Measurements from ENCODE around the gene TMEM204.

GRCh38 chr16:1488619-1489018 lies 44.8 kb upstream of the TMEM204 start, which contains the start of gene PTX4:
- TF ChIP-seq ATF2 (IDR thresholded peaks at IDR 0.05; ENCODE audit: low read length): no peak
- no peak for TF ChIP-seq FOS (IDR thresholded peaks at IDR 0.05; ENCODE audit: borderline replicate concordance, extremely low read depth, insufficient read length)
- TF ChIP-seq FOXK2 (IDR thresholded peaks at IDR 0.05): no peak
- no peak for TF ChIP-seq RAD21 (IDR thresholded peaks at IDR 0.05; ENCODE audit: insufficient read depth, low read depth, low read length)
- no peak for TF ChIP-seq TCF12 (IDR thresholded peaks at IDR 0.05; ENCODE audit: low read depth, low read length)
- TF ChIP-seq SKIL (IDR thresholded peaks at IDR 0.05; ENCODE audit: low read depth, poor library complexity, severe bottlenecking): no peak
